ENCODE results near the gene PRKCZ.

The PRKCZ gene

GRCh38 chr1:2169200-2169836, 119.1 kb downstream of the PRKCZ start:
- no peaks in the 10 kb centered on the region for H3K36me3 ChIP-seq (replicated peaks)
- no peak overlapping the region for H3K4me3 ChIP-seq
- no peaks in the 10 kb centered on the region for H3K4me1 ChIP-seq
- in situ Hi-C loops (cut with MboI; ENCODE audit: low sequenced_read_pairs) = no loop called here
- no peaks in the 10 kb centered on the region for H3K9me3 ChIP-seq
- no peaks in the 10 kb centered on the region for H3K27me3 ChIP-seq (ENCODE audit: low read depth)
- DNase-seq (ENCODE audit: low spot score in 2 of 2) = no peak

DNA sequence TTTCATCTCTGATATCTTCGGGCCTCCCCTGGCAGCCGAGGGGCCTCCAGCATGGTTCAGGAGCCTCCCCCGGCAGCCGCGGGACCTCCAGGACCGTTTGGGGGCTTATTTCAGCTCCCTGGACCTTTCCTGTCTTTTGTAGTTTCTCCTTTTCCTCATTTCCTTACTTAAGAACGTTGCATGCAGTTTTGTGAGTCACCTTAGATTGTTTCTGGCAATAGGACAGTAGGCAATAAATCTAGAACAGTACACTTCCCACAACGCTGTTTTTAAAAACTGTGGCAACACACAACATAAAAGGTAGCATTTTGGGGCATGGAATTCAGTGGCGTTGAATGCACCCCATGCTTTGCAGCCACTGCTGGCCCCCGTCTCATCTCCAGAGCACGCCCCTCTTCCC, 120.0 kb downstream of the PRKCZ start:
- Histone ChIP-seq H3K4me1 (no peaks in the 10 kb centered on the region), H3K27me3 (ENCODE audit: low read depth) (no peaks in the 10 kb centered on the region), H3K4me3 (no peak overlapping the region), H3K9me3 (no peaks in the 10 kb centered on the region), H3K36me3 (replicated peaks) (peaks cover 3% of the 10 kb centered on the region; the same call in 1 of the 2 replicates)
- in situ Hi-C loops (cut with MboI; ENCODE audit: low sequenced_read_pairs) = no loop called here
- DNase-seq (ENCODE audit: low spot score in 2 of 2) = no peak

DNA sequence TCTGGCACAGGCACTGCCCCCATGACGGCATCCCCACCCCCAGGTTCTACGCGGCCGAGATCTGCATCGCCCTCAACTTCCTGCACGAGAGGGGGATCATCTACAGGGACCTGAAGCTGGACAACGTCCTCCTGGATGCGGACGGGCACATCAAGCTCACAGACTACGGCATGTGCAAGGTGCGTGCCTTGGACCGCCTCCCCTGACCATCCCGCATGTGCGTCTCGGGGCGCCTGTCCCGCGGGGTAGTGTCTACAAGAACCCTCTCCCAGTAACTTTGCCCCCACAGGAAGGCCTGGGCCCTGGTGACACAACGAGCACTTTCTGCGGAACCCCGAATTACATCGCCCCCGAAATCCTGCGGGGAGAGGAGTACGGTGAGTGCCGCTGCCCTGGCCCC, 121.8 kb downstream of the PRKCZ start:
- Histone ChIP-seq H3K4me3 (no peak overlapping the region), H3K4me1 (no peaks in the 10 kb centered on the region), H3K27me3 (ENCODE audit: low read depth) (no peaks in the 10 kb centered on the region), H3K9me3 (no peaks in the 10 kb centered on the region), H3K36me3 (replicated peaks) (peaks cover 3% of the 10 kb centered on the region; the same call in 1 of the 2 replicates)
- DNase-seq (ENCODE audit: low spot score in 2 of 2) = no peak
- in situ Hi-C loops (cut with MboI; ENCODE audit: low sequenced_read_pairs) = no loop called here

DNA sequence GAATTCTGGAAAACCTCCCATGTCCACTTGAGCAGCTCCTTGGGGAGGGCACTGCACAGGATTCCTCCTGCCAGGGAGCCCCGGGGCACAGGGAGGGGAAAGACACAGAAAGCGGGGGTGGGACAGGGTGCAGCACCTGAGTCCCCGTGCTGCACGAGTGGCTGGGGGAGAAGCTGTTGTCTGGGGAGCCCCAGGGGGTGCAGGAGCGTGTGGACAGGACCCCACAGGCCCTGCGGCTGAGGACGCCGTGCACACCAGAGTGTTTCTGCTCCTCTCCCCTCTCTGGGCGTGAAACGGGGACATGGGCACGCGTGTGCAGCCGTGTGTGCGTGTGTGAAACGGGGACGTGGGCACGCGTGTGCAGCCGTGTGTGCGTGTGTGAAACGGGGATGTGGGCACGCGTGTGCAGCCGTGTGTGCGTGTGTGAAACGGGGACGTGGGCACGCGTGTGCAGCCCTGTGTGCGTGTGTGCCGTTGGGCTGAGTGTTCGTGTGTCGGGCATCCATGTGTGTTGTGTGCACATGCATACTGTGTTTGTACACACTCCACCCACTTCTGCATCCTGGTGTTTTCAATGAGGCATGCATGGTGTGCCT, 122.4 kb downstream of the PRKCZ start:
- DNase-seq (ENCODE audit: low spot score in 2 of 2) = no peak
- in situ Hi-C loops (cut with MboI; ENCODE audit: low sequenced_read_pairs) = no loop called here
- no peaks in the 10 kb centered on the region for H3K27me3 ChIP-seq (ENCODE audit: low read depth)
- H3K9me3 ChIP-seq = no peaks in the 10 kb centered on the region
- no peak overlapping the region for H3K4me3 ChIP-seq
- H3K4me1 ChIP-seq = no peaks in the 10 kb centered on the region
- H3K36me3 ChIP-seq (replicated peaks) = peaks cover 3% of the 10 kb centered on the region; the same call in 1 of the 2 replicates

DNA sequence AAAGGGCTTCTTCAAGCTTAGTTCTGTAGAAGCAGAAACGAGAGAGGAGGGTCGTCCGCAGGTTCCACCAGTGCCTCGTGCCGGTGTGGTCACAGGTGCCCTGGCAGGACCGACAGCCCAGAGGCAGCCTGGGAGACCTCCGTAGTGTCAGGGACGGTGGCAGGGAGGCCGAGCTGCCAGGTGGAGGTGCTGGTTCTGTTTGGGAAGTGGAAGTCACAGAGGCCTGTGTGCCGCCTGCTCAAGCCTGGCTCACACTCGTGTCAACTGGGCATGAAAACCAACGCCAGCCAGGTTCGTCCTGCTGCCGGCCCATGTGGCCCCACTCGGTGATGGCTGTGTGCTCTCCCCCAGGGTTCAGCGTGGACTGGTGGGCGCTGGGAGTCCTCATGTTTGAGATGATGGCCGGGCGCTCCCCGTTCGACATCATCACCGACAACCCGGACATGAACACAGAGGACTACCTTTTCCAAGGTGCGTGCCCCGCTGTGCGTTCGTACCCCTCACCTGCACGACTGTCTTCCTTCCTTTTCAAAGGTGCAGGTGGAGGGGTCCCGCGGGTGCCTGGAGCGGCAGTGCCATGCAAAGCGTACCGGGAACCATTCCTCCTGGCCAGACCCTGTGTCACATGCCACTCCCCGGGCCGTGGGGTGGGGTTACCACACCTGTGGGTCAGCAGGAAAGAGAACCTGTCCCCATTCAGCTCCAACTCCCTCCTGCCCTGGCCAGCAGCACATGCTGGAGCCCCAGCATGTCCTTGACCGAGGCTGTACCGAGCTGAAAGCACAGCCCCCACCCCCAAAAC, 123.5 kb downstream of the PRKCZ start:
- Histone ChIP-seq H3K4me3 (no peak overlapping the region), H3K36me3 (replicated peaks) (peaks cover 6% of the 10 kb centered on the region; the same call in 1 of the 2 replicates), H3K4me1 (no peaks in the 10 kb centered on the region), H3K27me3 (ENCODE audit: low read depth) (no peaks in the 10 kb centered on the region), H3K9me3 (no peaks in the 10 kb centered on the region)
- in situ Hi-C loops (cut with MboI; ENCODE audit: low sequenced_read_pairs) = no loop called here
- DNase-seq (ENCODE audit: low spot score in 2 of 2) = no peak

- Histone ChIP-seq H3K9me3 (no peaks in the 10 kb centered on the region), H3K27me3 (ENCODE audit: low read depth) (no peaks in the 10 kb centered on the region), H3K4me1 (no peaks in the 10 kb centered on the region), H3K4me3 (no peak overlapping the region), H3K36me3 (replicated peaks) (peaks cover 6% of the 10 kb centered on the region; the same call in 1 of the 2 replicates)
- peak; percentile 41 to 77 for DNase-seq (ENCODE audit: low spot score in 2 of 2)
- in situ Hi-C loops (cut with MboI; ENCODE audit: low sequenced_read_pairs) = loop anchor here (25.0 kb wide), 1 partner anchor 613 kb away; no protein-coding TSS in a partner anchor
Observed at GRCh38 chr1:2174348-2175054, 124.3 kb downstream of the PRKCZ start.

GRCh38 chr1:2175055-2175414, 124.8 kb downstream of the PRKCZ start:
- no peak for DNase-seq (ENCODE audit: low spot score in 2 of 2)
- Histone ChIP-seq H3K4me1 (no peaks in the 10 kb centered on the region), H3K9me3 (no peaks in the 10 kb centered on the region), H3K27me3 (ENCODE audit: low read depth) (no peaks in the 10 kb centered on the region), H3K36me3 (replicated peaks) (peaks cover 6% of the 10 kb centered on the region; the same call in 1 of the 2 replicates), H3K4me3 (no peak overlapping the region)
- in situ Hi-C loops (cut with MboI; ENCODE audit: low sequenced_read_pairs) = loop anchor here (25.0 kb wide), 1 partner anchor 612 kb away; no protein-coding TSS in a partner anchor

DNA sequence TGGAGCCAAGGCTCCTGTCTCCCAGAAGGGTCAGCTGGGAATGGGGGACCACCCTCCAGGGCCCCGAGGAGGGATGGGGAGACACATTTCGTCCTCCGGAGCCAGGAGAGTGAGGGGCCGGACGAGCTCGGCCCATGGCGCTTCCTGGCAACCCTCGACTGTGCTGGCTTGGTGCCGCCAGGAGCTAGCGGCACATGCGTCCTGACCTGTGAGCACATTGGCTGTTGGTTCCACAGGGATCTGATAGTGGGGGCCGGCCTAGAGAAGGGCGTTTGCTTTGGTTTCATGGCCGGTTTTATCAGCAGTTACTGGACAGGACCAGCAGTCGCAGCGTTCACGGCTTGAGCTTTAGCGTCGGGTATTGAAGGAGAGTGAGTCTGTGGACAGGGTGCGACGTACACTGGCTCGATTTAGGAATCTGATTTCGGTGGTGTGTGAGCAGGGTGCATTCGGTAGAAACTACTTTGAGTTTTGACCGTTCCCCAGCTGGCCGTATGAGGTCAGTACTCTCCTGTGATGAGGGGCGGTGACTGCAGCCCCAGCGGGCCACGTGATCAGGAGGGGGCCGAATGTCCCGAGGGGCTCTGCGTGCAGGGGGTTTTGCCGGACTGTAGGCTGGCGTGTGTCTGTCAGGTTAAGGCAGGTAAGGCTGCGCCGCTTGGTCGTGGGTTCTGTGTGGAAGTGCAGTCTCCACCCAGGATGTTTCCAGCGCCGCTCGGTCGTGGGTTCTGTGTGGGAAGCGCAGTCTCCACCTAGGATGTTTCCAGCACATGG, 125.7 kb downstream of the PRKCZ start:
- Histone ChIP-seq H3K27me3 (ENCODE audit: low read depth) (no peaks in the 10 kb centered on the region), H3K4me1 (no peaks in the 10 kb centered on the region), H3K4me3 (no peak overlapping the region), H3K36me3 (replicated peaks) (peaks cover 6% of the 10 kb centered on the region; the same call in 1 of the 2 replicates), H3K9me3 (no peaks in the 10 kb centered on the region)
- no peak for DNase-seq (ENCODE audit: low spot score in 2 of 2)
- in situ Hi-C loops (cut with MboI; ENCODE audit: low sequenced_read_pairs) = loop anchor here (25.0 kb wide), 1 partner anchor 611 kb away; no protein-coding TSS in a partner anchor

- no peak for DNase-seq (ENCODE audit: low spot score in 2 of 2)
- no peak overlapping the region for H3K4me3 ChIP-seq
- no peaks in the 10 kb centered on the region for H3K27me3 ChIP-seq (ENCODE audit: low read depth)
- in situ Hi-C loops (cut with MboI; ENCODE audit: low sequenced_read_pairs) = loop anchor here (25.0 kb wide), 1 partner anchor 611 kb away; no protein-coding TSS in a partner anchor
- no peaks in the 10 kb centered on the region for H3K4me1 ChIP-seq
- peaks cover 6% of the 10 kb centered on the region; the same call in 1 of the 2 replicates for H3K36me3 ChIP-seq (replicated peaks)
- H3K9me3 ChIP-seq = no peaks in the 10 kb centered on the region
Observed at GRCh38 chr1:2176615-2177014, 126.4 kb downstream of the PRKCZ start.

DNA sequence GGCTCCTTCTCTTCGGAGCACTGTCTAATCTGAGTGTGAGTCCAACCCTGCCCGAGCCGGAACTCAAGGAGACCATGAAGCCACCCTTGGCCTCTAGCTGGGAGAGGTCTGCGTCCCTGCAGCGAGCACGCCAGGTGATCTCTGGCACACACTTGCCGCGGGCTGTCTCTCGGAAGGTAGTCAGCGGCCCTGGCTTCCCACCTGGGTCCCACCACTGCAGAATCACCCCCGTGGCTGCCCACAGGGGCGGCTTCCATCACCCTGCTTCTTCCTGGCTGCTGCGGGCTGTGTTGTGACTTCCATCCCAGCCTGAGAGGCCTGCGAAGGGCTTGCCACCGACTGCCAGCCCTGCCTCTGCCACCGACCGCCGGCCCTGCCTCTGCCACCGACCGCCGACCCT, 127.3 kb downstream of the PRKCZ start:
- in situ Hi-C loops (cut with MboI; ENCODE audit: low sequenced_read_pairs) = loop anchor here (25.0 kb wide), 1 partner anchor 610 kb away; no protein-coding TSS in a partner anchor
- Histone ChIP-seq H3K36me3 (replicated peaks) (peaks cover 6% of the 10 kb centered on the region; the same call in 1 of the 2 replicates), H3K4me3 (no peak overlapping the region), H3K9me3 (no peaks in the 10 kb centered on the region), H3K27me3 (ENCODE audit: low read depth) (no peaks in the 10 kb centered on the region), H3K4me1 (no peaks in the 10 kb centered on the region)
- no peak for DNase-seq (ENCODE audit: low spot score in 2 of 2)

DNA sequence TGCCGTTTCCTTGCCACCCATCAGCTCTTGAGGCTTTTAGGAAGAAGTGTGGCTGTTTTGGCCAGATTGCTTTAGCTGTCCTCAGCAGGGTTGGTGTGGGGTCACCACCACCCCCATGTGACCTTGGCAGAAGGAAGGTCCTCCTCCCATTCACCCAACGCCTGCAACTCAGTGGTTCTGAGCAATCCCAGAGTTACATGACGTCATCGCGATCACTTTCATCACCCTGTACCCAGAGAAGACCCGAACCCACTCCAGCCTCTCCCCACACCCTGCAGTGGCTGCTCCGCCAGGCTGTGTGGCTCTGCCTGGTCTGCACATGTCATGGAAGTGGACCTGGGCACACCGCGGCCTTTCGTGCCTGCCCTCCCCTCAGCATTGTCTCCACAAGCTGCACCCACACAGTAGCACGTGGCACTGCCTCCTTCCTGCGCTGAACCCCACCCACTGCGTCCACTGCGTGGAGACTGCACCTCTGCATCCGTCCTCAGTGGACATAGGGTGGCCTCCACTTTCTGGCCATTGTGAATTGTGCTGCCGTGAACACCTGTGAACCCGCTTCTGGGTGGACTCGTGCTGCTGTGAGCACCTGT, 127.8 kb downstream of the PRKCZ start:
- Histone ChIP-seq H3K36me3 (replicated peaks) (peaks cover 6% of the 10 kb centered on the region; the same call in 1 of the 2 replicates), H3K4me3 (no peak overlapping the region), H3K9me3 (no peaks in the 10 kb centered on the region), H3K27me3 (ENCODE audit: low read depth) (no peaks in the 10 kb centered on the region), H3K4me1 (no peaks in the 10 kb centered on the region)
- in situ Hi-C loops (cut with MboI; ENCODE audit: low sequenced_read_pairs) = loop anchor here (25.0 kb wide), 1 partner anchor 609 kb away; no protein-coding TSS in a partner anchor
- DNase-seq (ENCODE audit: low spot score in 2 of 2) = no peak

DNA sequence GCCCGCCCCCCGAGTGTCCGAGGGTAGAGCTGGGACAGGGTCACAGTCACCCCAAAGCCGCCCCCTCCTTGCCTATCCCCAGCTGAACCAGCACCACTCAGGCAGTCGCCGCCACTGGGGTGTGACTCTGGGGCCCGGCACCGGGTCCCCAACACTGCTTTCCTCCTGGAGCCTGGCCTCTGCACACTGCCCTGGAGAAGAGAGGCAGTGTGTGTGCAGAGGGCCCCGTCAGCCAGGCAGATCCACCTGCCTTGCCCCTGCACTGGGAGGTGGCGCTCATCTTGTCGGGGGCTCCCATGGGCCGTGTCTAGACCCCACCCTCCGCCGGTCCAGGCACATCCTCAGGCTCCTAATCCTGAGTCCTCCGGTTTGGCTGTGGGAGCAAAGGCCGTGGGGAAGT, 128.7 kb downstream of the PRKCZ start:
- Histone ChIP-seq H3K4me3 (no peak overlapping the region), H3K9me3 (no peaks in the 10 kb centered on the region), H3K27me3 (ENCODE audit: low read depth) (no peaks in the 10 kb centered on the region), H3K36me3 (replicated peaks) (peaks cover 6% of the 10 kb centered on the region; the same call in 1 of the 2 replicates), H3K4me1 (no peaks in the 10 kb centered on the region)
- no peak for DNase-seq (ENCODE audit: low spot score in 2 of 2)
- in situ Hi-C loops (cut with MboI; ENCODE audit: low sequenced_read_pairs) = loop anchor here (25.0 kb wide), 1 partner anchor 608 kb away; no protein-coding TSS in a partner anchor

All from HAP-1 (cell line).